ENCODE measurements around the gene KRT17.
"Not testable (repeated sequence)": the region's sequence is repeated elsewhere in the genome, so short reads cannot be mapped to it uniquely, and the experiment has no call there.

- not testable (repeated sequence) for TF ChIP-seq EZH2 (IDR thresholded peaks at IDR 0.05; ENCODE audit: low read length, missing control alignments); CTCF (conservative IDR thresholded peaks at IDR 0.05 in 1 of 2, IDR thresholded peaks at IDR 0.05 in 1 of 2; ENCODE audit: low read depth in 1 of 2, low read length in 2 of 2)
Observed at GRCh38 chr17:41622340-41623183, 1.8 kb downstream of the KRT17 start.
